Activated CD8-positive, alpha-beta memory T cell treated with anti-CD3 and anti-CD28 coated beads for 24 hours (primary cell): Measurements from ENCODE around the gene TMEM121B.
"Not testable (repeated sequence)": the region's sequence is repeated elsewhere in the genome, so short reads cannot be mapped to it uniquely, and the experiment has no call there.

Experiments used
- DNase-seq: peaks from one replicate; pipeline ENCODE4 v3.0.0-alpha.2; 2020

Gene TMEM121B

GRCh38 chr22:17121233-17122195 lies at the start of gene TMEM121B:
Gene TMEM121B, minus strand, starts transcription at chr22:17121360. Its CDS starts 233 bp downstream, at chr22:17121127.
- DNase-seq, result no peak

DNA sequence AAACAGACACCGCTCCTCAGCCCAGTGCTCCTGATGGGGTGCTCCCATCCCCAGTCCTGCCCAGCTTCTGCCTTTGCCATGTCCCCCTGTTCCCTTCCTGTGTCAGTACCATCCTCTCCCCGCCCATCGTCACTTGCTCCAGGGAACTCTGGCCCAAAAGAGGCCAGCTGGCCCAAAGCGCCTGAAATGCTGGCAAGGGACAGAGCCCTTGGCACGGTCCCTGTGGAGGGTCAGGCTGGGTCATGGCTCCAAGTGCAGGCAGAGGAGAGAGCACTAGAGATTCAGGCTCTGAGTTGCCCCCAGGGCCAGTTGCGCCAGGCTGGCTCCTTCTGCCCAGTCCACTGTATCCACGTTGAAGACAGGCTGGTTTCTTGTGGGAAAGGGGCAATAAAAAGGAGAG lies 46.3 kb upstream of the TMEM121B start:
- no peak for DNase-seq

DNA sequence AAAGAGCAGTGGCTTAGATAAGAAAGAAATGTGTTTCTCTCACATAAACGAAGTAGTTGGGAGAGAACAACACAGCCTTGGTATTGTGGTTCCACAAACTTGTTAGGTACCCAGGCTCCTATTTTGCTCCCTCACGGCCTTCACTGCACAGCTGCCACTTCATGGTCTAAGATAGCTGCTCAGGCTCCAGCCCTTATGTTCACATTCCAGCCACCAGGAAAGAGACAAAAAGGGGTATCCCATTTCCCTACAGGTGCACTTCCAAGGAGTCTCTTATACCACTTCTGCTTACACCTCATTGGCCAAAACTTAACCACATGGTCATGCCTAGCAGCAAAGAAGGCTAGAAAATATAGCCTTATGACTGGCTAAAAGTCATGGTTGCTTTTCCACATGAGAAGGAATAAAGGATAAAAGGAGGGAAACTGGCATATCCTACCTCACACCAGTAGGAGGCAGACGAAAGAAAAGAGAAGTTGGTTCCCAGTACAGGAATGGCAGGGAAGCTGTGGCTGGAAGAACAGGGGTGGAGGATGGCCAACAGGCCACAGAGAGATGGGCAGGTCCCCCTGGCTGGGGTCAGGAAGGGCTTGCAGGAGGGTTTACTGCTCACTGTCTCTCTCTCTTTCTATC lies 43.3 kb upstream of the TMEM121B start:
- no peak for DNase-seq

DNA sequence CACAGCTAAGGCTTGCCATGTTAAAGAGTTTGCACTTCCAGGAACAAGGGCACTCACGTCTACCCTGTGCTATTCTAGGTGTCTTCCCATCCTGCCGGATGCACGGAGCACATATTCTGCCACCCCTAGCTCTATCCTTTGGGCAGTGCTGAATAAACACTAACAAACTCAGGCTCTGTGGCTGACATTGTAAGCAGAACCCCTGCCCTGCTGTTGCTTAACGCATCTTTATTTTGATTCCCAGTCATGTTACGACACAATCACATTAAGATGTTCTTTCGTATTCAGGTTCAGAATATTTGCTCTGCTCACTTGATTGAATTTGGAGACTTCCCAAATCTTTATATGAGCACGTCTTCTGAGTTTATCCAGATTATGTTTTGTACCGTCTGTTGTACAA lies 41.6 kb upstream of the TMEM121B start:
- DNase-seq, result no peak

GRCh38 chr22:17161991-17162390 lies 40.8 kb upstream of the TMEM121B start:
- no peak for DNase-seq

DNA sequence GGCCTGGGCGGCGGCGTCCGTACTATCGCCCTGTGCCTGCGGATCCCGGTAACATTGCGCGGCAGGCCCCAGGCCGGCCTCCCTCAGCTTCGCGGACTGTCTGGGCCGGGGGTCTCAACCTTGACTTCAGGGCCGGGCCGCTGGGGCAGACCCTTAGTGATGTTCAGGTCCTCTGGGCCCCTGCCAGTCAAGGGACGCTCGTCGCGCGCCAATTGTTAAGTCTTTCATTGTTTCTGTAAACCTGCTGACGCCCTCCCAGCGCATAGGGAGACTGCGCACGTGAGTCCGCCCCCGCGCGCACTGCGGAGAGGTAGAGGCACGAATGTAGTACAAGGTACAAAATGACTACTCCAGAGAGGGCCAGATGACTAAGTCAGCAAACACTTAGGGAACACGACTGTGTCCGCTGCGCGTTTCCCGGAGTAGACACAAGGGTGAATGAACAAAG lies 38.4 kb upstream of the TMEM121B start:
- DNase-seq, result no peak

GRCh38 chr22:17158568-17159503 lies 37.7 kb upstream of the TMEM121B start, which contains the start of gene HDHD5:
Gene HDHD5, minus strand, starts transcription at chr22:17159277. Its CDS starts 26 bp downstream, at chr22:17159251.
- DNase-seq, result peak; percentile 94

DNA sequence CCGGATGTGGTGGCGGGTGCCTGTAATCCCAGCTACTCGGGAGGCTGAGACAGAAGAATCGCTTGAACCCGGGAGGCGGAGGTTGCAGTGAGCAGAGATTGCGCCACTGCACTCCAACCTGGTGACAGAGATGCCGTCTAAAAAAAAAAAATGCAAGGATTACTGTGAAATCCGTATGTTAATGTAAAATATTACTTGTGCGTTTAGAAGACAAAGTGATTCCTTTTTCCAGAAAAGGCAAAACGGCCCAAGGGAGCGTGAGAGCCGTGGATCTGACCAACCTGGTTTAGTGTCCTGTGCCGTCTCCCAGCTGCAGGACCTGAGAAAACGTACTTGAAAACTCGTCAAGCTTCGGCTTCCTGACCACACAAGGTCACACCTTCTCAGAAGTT lies 37.0 kb upstream of the TMEM121B start:
- DNase-seq, result no peak

GRCh38 chr22:17157714-17158113 lies 36.6 kb upstream of the TMEM121B start:
- DNase-seq, result no peak

DNA sequence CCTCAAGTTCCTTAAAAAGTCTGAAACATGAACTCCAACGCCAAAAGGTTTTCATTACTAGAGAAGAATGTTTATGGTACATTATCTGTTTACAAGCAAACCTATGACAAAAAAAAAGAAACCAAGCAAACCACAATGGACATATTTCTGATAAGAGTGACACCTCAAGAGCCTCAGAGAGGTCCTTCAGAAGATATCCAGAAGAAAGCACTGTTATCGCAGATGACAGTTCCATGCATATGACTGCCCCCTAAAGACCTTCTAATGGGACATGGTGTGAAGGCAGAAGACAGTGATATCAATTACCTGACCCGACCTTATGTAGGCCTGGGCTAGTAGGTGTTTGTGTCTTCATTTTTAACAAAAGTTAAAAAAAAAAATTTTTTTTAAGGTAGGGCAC lies 34.8 kb upstream of the TMEM121B start:
- DNase-seq, result no peak

GRCh38 chr22:17152971-17153370 lies 31.8 kb upstream of the TMEM121B start:
- no peak for DNase-seq

DNA sequence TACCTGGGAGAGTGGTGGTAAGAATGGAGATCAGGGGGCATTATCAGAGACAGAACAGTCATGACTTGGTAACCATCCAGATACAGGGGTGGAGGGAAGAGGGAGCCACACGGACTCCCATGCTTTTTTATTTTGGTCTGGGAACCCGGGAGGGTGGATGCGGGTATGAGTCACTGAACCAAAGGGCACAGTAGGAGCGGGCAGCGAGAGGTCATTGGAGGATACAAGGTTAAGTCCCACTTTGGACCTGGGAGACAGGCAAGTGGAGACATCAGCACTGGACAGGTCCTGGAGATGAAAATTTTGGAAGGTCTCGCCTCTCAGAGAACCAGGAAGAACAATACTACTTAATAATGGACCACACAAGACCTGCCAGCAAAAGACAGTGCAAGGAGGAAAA lies 31.2 kb upstream of the TMEM121B start:
- no peak for DNase-seq

GRCh38 chr22:17149076-17149815 lies 28.1 kb upstream of the TMEM121B start:
- no peak for DNase-seq

DNA sequence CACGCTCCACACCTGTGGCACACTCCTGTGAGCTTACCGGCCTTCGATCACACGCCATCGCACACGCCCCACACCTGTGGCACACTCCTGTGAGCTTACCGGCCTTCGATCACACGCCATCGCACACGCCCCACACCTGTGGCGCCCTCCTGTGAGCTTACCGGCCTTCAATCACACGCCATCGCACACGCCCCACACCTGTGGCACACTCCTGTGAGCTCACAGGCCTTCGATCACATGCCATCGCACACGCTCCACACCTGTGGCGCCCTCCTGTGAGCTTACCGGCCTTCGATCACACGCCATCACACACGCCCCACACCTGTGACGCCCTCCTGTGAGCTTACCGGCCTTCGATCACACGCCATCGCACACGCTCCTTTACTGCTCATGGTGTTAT lies 26.3 kb upstream of the TMEM121B start:
- not testable (repeated sequence) for DNase-seq

GRCh38 chr22:17145021-17145680 lies 24.0 kb upstream of the TMEM121B start:
- no peak for DNase-seq

GRCh38 chr22:17143826-17144225 lies 22.7 kb upstream of the TMEM121B start:
- no peak for DNase-seq

GRCh38 chr22:17143101-17143500 lies 21.9 kb upstream of the TMEM121B start:
- no peak for DNase-seq

GRCh38 chr22:17140826-17141766 lies 19.9 kb upstream of the TMEM121B start:
- no peak for DNase-seq

GRCh38 chr22:17140022-17140421 lies 18.9 kb upstream of the TMEM121B start:
- no peak for DNase-seq

- DNase-seq, result no peak
Observed at GRCh38 chr22:17138513-17138912, 17.4 kb upstream of the TMEM121B start.
